Upper lobe of left lung (tissue), 6 donors: Measurements from ENCODE around the gene SERPINA5. TPM values are rescaled to one million over a fixed set of nuclear protein-coding genes. Genes with fewer than 3 reads are reported as not detected.

Experiments used
- ATAC-seq, 2 donors: fragments of 200-7000 bp; cut with Tn5 transposase; one replicate each; pipeline ENCODE4 v1.9.1; 2022; ENCODE audit warnings: mild to moderate bottlenecking in 2 of 2, moderate library complexity in 2 of 2; ENCODE audit not compliant: low FRiP score in 2 of 2
- DNase-seq, 2 donors: peaks; one replicate each; pipeline ENCODE4 v3.0.0-alpha.2; 2019 to 2020
- H3K27ac ChIP-seq, 4 donors: fragments of 200-600 bp; sonication (generic); one replicate each; pipeline ENCODE4 v1.5.1; 2016 to 2019
- H3K27me3 ChIP-seq, 4 donors: fragments of 200-600 bp; sonication (generic); one replicate each; pipeline ENCODE4 v1.5.1; 2017 to 2019
- H3K36me3 ChIP-seq, 4 donors: fragments of 200-600 bp; sonication (generic); one replicate each; pipeline ENCODE4 v1.5.1; 2016 to 2019
- H3K4me1 ChIP-seq, 4 donors: fragments of 200-600 bp; sonication (generic); one replicate each; pipeline ENCODE4 v1.5.1; 2018 to 2019
- H3K4me3 ChIP-seq, 4 donors: fragments of 200-600 bp; sonication (generic); one replicate each; pipeline ENCODE4 v1.5.1; 2017 to 2019; ENCODE audit warnings: mild to moderate bottlenecking in 2 of 4, moderate library complexity in 1 of 4
- H3K9me3 ChIP-seq, 4 donors: fragments of 200-600 bp; sonication (generic); one replicate each; pipeline ENCODE4 v1.5.1; 2018 to 2019
- CTCF ChIP-seq, 6 experiments: fragments of 450-650 bp in 4 of 6; fragments of 200-600 bp in 2 of 6; sonication (generic) in 2 of 6; IDR thresholded peaks; one replicate each; pipeline ENCODE4 v1.5.1; 2016 to 2019; ENCODE audit warnings: antibody characterized with exemption in 6 of 6
- EP300 ChIP-seq, 4 donors: sonication (generic); formaldehyde crosslinking; IDR thresholded peaks; one replicate each; pipeline ENCODE4 v1.5.1; 2017; ENCODE audit warnings: antibody characterized with exemption in 4 of 4, control low read depth in 2 of 4
- POLR2A ChIP-seq, 4 donors: fragments of 450-650 bp; IDR thresholded peaks; one replicate each; pipeline ENCODE4 v1.5.1; 2016 to 2017; ENCODE audit warnings: antibody characterized with exemption in 4 of 4, mild to moderate bottlenecking in 2 of 4
- POLR2AphosphoS5 ChIP-seq, 2 donors: sonication (generic); formaldehyde crosslinking; IDR thresholded peaks; one replicate each; pipeline ENCODE4 v1.5.1; 2017; ENCODE audit warnings: antibody characterized with exemption in 2 of 2
- WGBS, 2 donors: methylation state at CpG; one replicate each; pipeline ENCODE4 v1.1.5; 2017 to 2018; 5-methylcytosine and 5-hydroxymethylcytosine counted together
- total RNA-seq, 6 donors: library from RNA; depleted of rRNA in 4 of 6; stranded (reverse); fragments of >200 nt in 4 of 6; gene quantifications; one replicate each; pipeline versions ENCODE4 v1.1.0 to v1.2.1, GENCODE V29; 2016 to 2021
- donor health status: DM: no; HTN: no; CAD: no; lungs with moderate emphysema.
- donor health status: DM: no; HTN: yes; CAD: no; lungs with severe emphysema.

The SERPINA5 gene
- total RNA-seq, 6 donors from 2014 or later, result 1.2 to 2.5 (median 1.5) TPM; not detected in 3

- 70 to 72% methylated on average over 5 to 8 of the region's 8 CpGs for WGBS, 2 donors
- Histone ChIP-seq H3K27ac (no peak overlapping the region), H3K4me1 (no peaks in the 10 kb centered on the region), H3K27me3 (no peaks in the 10 kb centered on the region), H3K36me3 (no peaks in the 10 kb centered on the region), H3K9me3 (peaks cover 0 to 4% (median 0%) of the 10 kb centered on the region in 4 donors), H3K4me3 (no peak overlapping the region)
- ATAC-seq, result no peak
- no peak for DNase-seq
- TF ChIP-seq CTCF (IDR thresholded peaks at IDR 0.05), result no peak
- no peak for TF ChIP-seq POLR2A (IDR thresholded peaks at IDR 0.05)
- no peak for TF ChIP-seq POLR2AphosphoS5 (IDR thresholded peaks at IDR 0.05)
- no peak for TF ChIP-seq EP300 (IDR thresholded peaks at IDR 0.05)
Measured at GRCh38 chr14:94550041-94550440, 31.2 kb upstream of the SERPINA5 start.

GRCh38 chr14:94555991-94556390, 25.2 kb upstream of the SERPINA5 start:
- Histone ChIP-seq H3K4me3 (no peak overlapping the region), H3K36me3 (no peaks in the 10 kb centered on the region), H3K4me1 (no peaks in the 10 kb centered on the region), H3K27ac (no peak overlapping the region), H3K9me3 (no peaks in the 10 kb centered on the region), H3K27me3 (no peaks in the 10 kb centered on the region)
- TF ChIP-seq POLR2A (IDR thresholded peaks at IDR 0.05) (no peak), CTCF (IDR thresholded peaks at IDR 0.05) (no peak), POLR2AphosphoS5 (IDR thresholded peaks at IDR 0.05) (no peak), EP300 (IDR thresholded peaks at IDR 0.05) (no peak)
- 87 to 95% methylated on average over 9 of the region's 9 CpGs for WGBS, 2 donors
- DNase-seq (no peak), ATAC-seq (no peak)

- Histone ChIP-seq H3K36me3 (no peaks in the 10 kb centered on the region), H3K4me1 (no peaks in the 10 kb centered on the region), H3K27me3 (no peaks in the 10 kb centered on the region), H3K9me3 (no peaks in the 10 kb centered on the region), H3K27ac (no peak overlapping the region), H3K4me3 (no peak overlapping the region)
- ATAC-seq, result no peak
- DNase-seq, result no peak
- WGBS, 2 donors, result 86 to 87% methylated on average over 1 of the region's 1 CpG
- TF ChIP-seq POLR2AphosphoS5 (IDR thresholded peaks at IDR 0.05), result no peak
- TF ChIP-seq CTCF (IDR thresholded peaks at IDR 0.05), result no peak
- TF ChIP-seq EP300 (IDR thresholded peaks at IDR 0.05), result no peak
- no peak for TF ChIP-seq POLR2A (IDR thresholded peaks at IDR 0.05)
Measured at GRCh38 chr14:94557327-94557726, 23.9 kb upstream of the SERPINA5 start.

GRCh38 chr14:94558842-94559241, 22.4 kb upstream of the SERPINA5 start:
- 63 to 81% methylated on average over 2 of the region's 2 CpGs for WGBS, 2 donors
- TF ChIP-seq CTCF (IDR thresholded peaks at IDR 0.05), result no peak
- no peak for TF ChIP-seq EP300 (IDR thresholded peaks at IDR 0.05)
- TF ChIP-seq POLR2AphosphoS5 (IDR thresholded peaks at IDR 0.05), result no peak
- DNase-seq, result peak in 1 of 2 donors; percentile 3
- Histone ChIP-seq H3K36me3 (no peaks in the 10 kb centered on the region), H3K4me3 (no peak overlapping the region), H3K27ac (no peak overlapping the region), H3K27me3 (no peaks in the 10 kb centered on the region), H3K9me3 (no peaks in the 10 kb centered on the region), H3K4me1 (no peaks in the 10 kb centered on the region)
- no peak for ATAC-seq

- TF ChIP-seq CTCF (IDR thresholded peaks at IDR 0.05) (no peak), EP300 (IDR thresholded peaks at IDR 0.05) (no peak), POLR2AphosphoS5 (IDR thresholded peaks at IDR 0.05) (no peak), POLR2A (IDR thresholded peaks at IDR 0.05) (no peak)
- H3K4me1 ChIP-seq, result no peaks in the 10 kb centered on the region
- whole genome bisulfite sequencing, 2 donors, result 78 to 83% methylated on average over 9 of the region's 9 CpGs
- no peak overlapping the region for H3K27ac ChIP-seq
- DNase-seq (no peak), ATAC-seq (peak in 1 of 2 donors; percentile 30)
- H3K9me3 ChIP-seq, result no peaks in the 10 kb centered on the region
- H3K27me3 ChIP-seq, result no peaks in the 10 kb centered on the region
- no peak overlapping the region for H3K4me3 ChIP-seq
- no peaks in the 10 kb centered on the region for H3K36me3 ChIP-seq
Measured at GRCh38 chr14:94559638-94560290, 21.5 kb upstream of the SERPINA5 start.
